RPMI8226 (cell line): Measurements from ENCODE around the gene COL9A3.
"Not testable (repeated sequence)": the region's sequence is repeated elsewhere in the genome, so short reads cannot be mapped to it uniquely, and the experiment has no call there.

Source experiments
- DNase-seq: peaks from one replicate; pipeline ENCODE4 v3.0.0-alpha.2; 2015

Gene COL9A3

GRCh38 chr20:62840244-62841197 is 23.7 kb downstream of the COL9A3 start:
- DNase-seq, result no peak

GRCh38 chr20:62841705-62842212 is 24.9 kb downstream of the COL9A3 start:
- no peak for DNase-seq

GRCh38 chr20:62843656-62844055 is 26.8 kb downstream of the COL9A3 start:
- no peak for DNase-seq

GRCh38 chr20:62844182-62844581 is 27.3 kb downstream of the COL9A3 start:
- DNase-seq, result no peak

GRCh38 chr20:62845416-62846160 is 28.7 kb downstream of the COL9A3 start:
- no peak for DNase-seq

GRCh38 chr20:62846166-62846890 is 29.5 kb downstream of the COL9A3 start:
- DNase-seq, result no peak

GRCh38 chr20:62848917-62849316 is 32.1 kb downstream of the COL9A3 start:
- not testable (repeated sequence) for DNase-seq

- DNase-seq, result no peak
Measured at GRCh38 chr20:62849431-62849830, 32.6 kb downstream of the COL9A3 start.

- no peak for DNase-seq
Measured at GRCh38 chr20:62850333-62850974, 33.6 kb downstream of the COL9A3 start.

GRCh38 chr20:62852196-62852595 is 35.3 kb downstream of the COL9A3 start:
- DNase-seq, result no peak

GRCh38 chr20:62852841-62853240 is 36.0 kb downstream of the COL9A3 start:
- DNase-seq, result no peak

- not testable (repeated sequence) for DNase-seq
Measured at GRCh38 chr20:62853304-62853703, 36.5 kb downstream of the COL9A3 start.

GRCh38 chr20:62854121-62854520 is 37.3 kb downstream of the COL9A3 start:
- DNase-seq, result no peak

- no peak for DNase-seq
Measured at GRCh38 chr20:62855120-62855519, 38.3 kb downstream of the COL9A3 start.

- no peak for DNase-seq
Measured at GRCh38 chr20:62856931-62857619, 40.2 kb downstream of the COL9A3 start.

GRCh38 chr20:62858058-62858830 is 41.4 kb downstream of the COL9A3 start:
- DNase-seq, result no peak

- no peak for DNase-seq
Measured at GRCh38 chr20:62859721-62860120, 42.9 kb downstream of the COL9A3 start.

GRCh38 chr20:62860391-62860923 is 43.6 kb downstream of the COL9A3 start:
- DNase-seq, result no peak

- peak; percentile 40 for DNase-seq
Measured at GRCh38 chr20:62860924-62861691, 44.3 kb downstream of the COL9A3 start.
